ENCODE data around the gene LCNL1.
"Not testable (repeated sequence)": the region's sequence is repeated elsewhere in the genome, so short reads cannot be mapped to it uniquely, and the experiment has no call there.

LCNL1 gene

DNA sequence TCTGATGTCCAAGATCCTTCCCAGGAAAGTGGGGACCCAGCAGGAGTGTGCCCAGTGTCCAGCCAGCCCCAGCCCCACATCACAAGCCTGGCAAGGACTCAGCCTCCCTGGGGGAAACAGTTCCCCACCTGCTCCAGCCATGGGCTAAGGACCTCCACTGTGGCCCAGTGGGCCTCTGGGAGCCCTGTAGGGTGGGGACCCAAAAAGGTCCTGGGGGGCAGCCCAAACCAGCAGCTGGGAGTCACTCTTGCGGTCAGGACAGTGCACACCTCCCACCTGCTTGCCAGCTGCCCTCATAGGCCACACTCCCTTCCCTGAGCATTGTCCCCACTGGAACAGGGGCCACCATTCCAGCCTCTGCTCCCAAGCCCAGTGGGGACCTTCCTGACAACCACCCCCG lies 43.6 kb downstream of the LCNL1 start:
- no peak for DNase-seq (ENCODE audit: low read depth)

DNA sequence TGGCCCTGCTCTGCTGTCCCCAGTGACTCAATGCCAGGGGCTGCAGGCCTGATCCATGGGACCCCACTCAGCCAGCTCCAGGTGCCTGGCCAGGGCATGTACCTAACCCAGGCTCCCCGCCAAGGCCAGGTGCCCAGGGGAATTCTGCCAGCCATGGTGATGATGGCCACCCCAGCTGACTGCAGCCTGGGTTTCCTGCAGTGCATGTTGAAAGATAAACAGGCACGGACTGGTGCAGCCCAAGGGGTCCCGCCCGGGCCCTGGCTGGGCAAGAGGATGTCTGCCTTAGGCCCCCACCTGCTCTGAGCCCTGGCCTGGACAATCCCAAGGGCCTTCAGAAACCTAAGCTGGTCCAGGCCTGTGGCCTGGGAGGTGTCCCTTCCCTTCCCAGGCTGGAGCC lies 44.0 kb downstream of the LCNL1 start:
- no peak for DNase-seq (ENCODE audit: low read depth)

- no peak for DNase-seq (ENCODE audit: low read depth)
Observed at GRCh38 chr9:137027369-137028262, 44.8 kb downstream of the LCNL1 start, which contains the start of gene ABCA2. Gene ABCA2, minus strand, starts transcription at chr9:137028237. Its CDS starts 97 bp downstream, at chr9:137028140.

DNA sequence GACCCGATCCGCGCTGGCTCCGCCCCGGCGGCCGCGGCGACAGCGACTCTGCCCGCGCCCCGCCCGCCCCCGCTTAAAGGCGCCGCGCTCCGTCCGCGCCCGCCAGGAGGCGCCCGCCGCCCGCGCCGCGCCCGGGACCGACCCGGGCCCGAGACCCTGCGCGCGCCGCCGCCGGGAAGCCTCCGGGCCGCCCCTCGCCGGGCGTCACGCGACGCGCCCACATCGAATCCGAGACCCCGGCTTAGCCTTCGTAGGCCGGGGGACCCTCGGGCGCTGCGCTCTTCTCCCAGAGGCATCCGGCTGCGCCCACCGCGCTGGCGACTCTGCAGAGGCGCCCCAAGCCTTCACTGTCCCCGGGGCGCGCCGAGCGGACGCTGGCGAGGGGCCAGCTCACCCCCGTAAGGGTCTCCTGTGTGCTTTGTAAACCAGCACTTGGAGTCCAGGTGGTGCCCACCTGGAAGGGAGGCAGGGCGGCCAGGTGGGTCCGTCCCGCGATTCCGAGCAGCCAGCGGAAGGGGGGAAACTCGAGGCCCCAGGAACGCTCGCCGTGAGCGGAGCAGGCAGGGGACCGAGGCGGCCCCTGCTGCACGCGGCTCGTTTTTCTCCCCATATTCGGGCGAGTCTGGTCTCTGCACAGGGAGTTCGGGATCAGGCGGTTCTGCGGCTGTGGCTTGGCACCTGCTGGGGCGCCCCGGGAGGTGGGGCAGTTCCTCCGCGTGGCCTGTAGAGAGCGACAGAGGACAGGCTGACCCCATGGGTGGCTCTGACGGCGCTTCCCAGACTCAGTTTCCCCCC lies 45.7 kb downstream of the LCNL1 start:
- no peak for DNase-seq (ENCODE audit: low read depth)

- DNase-seq (ENCODE audit: low read depth): no peak
Observed at GRCh38 chr9:137029058-137029936, 46.5 kb downstream of the LCNL1 start.

DNA sequence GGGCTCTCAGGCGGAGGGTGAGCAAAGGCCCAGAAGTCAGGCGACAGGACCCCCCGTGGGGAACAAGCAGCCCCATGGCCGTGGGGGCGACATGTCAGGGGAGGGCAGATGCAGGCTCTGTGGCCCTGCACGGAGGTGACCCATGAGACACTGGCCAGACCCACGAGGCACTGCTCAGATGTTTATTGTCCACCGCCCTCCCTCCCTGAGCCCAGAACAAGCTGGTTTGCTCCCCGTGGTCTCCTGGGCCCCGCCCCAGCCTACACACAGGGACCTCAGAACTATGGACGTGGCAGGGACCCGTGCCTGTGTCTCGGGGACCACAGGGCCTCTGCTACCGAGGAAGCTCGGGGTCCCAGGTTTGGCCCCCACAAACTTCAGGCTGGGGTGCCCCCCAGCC lies 47.2 kb downstream of the LCNL1 start:
- DNase-seq (ENCODE audit: low read depth): no peak

DNA sequence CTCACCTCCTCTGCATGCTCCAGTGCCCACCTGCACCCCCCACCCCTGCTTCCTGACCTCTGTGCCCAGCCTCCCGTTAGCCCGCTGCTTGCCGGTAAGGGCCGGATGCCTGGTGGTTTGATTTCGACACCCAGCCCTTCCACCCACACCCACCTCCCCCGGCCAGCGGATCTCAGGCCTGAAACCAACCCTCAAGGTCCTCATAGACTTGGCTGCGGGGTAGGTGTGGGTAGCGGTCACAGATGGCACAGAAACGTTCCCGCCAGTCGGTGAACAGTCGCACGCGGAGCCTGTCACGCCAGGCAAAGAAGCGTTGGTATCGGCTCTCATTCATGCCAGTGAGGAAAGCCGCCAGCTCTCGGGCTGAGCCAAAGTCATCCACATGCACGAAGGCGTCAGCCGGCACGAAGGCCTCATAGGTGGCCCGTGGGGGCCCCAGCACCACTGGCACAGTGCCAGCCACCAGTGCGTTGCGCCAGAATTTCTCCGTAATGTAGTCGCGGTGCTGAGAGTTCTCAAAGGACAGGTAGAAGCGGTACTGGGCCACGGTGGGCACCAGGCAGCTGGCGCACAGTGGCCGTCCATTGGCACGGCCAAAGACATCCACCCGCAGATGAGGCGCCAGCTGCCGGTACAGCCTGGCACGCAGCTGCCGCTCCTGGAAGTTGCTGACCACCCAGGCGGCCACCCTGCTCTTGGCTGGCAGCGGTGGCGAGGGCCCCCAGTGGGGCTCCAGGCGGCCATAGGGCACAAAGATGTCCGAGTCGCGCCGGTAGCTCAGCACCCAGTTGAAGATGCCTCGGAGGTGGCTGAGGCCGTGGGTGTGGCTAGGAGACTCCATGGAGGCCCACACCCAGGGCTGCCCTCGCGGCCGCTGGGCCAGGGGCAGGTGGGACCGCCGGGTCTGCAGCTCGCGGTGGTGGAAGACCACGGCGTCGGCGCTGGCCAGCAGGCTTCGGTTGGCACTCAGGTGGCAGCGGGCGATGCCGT lies 48.0 kb downstream of the LCNL1 start:
- DNase-seq (ENCODE audit: low read depth): no peak

DNA sequence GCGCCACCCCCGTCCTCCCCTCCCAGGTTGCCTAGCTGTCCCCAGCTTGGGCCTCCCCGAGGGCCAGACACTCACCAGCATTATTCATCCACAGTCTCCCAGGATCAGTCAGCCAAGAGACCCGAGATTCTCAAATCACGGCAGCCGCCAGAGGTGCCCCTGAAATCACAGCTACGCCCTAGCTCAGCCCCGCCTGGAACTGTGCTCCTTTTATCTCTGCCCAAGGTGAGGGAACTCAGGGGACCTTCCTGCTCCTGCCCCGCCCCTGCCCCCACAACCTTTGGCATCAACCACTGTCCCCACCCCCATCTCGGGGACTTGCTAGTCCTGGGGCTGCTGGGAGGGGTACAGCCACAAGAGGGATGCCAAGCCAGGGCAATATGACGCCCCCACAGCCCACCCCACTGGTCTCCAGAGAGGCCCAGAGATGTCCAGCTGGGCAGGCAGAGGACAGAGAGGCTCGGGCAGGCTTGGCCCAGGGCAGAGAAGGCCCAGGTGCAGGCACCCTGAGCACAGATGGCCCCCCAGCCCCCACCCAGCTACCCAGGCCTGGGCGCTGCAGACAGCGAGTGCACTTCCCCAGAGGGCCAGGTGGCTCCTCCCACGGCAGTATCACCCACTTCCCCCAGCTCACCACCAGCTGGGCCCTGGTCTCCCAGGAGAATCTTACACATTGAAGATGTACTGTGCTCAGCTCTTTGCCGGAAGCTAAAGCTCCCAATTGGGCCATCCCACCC lies 49.3 kb downstream of the LCNL1 start, which contains the start of gene FUT7:
FUT7 (minus strand) TSS at position 185 of the 737 bp plus-strand sequence; CDS start at position 88, 97 bp downstream.
- DNase-seq (ENCODE audit: low read depth): no peak

DNA sequence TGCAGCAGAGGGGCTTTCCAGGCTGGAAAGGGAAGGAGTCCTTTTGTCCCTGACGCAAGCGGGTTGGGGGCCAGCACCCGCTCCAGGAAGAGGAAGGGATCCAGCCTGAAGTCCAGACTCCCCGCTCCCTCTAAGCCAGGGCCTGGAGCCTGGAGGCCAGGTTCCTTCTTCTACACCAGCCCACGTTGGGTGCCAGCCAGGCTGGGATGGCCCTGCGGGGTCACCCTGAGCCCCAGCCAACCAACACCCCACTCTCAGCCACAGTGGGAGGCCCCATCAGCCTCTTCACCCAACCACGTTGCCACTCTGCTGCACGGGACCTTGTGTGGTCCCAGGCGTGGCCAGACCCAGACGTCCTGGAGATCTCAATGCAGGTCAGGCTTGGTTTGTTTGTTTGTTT lies 50.1 kb downstream of the LCNL1 start:
- DNase-seq (ENCODE audit: low read depth): no peak

- not testable (repeated sequence) for DNase-seq (ENCODE audit: low read depth)
Observed at GRCh38 chr9:137033481-137033880, 50.7 kb downstream of the LCNL1 start.

- DNase-seq (ENCODE audit: low read depth): no peak
Observed at GRCh38 chr9:137034039-137034708, 51.4 kb downstream of the LCNL1 start.

DNA sequence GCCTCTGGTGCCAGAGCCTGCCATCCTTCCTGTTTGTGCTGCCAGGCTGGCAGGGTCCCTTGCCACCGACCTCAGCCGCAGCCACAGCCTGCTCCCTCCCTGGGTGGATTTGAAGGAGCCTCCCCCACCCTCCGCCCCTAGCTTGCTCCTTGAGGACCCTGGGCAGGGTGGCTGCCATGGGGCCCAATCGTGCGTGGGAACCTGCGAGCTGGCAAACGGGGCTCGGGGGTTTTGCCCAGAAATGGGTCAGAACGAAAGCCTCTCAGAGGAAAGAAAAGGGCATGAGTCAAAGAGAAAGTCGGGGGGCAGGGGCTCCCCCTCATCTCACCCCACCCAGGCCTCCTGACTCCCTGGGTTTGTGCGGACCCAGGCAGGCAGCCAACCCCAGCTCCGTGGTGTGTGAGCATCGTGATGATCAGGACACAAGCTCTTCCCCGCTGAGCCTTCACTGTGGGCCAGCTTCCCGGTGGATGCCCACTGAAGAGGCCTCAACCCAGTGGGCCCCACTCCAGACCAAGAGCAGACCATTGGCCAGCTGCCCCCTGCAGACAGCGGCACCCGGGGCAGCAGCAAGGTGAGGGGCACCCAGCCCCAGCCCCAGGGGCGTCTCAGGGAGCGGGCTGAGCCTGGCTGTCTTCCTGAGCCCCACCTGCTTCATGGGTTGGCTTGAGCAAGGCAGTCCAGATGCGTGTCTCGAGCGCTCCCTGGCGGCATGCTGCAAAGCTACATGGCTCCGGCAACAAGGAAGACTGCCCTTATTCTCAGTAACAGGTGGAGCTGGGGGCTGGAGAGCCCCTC lies 52.1 kb downstream of the LCNL1 start:
- DNase-seq (ENCODE audit: low read depth): no peak

Measured in HS-27A (cell line).